Uterus (tissue), 2 donors: ENCODE results near the gene SDHC.

ENCODE experiments used
- POLR2A ChIP-seq, 2 donors: fragments of 450-650 bp; IDR thresholded peaks; one replicate each; pipeline ENCODE4 v1.6.1; 2016; ENCODE audit warnings: antibody characterized with exemption in 2 of 2, mild to moderate bottlenecking in 1 of 2, moderate library complexity in 1 of 2
- TF ChIP-seq, protein P1 (sequence below), 4 experiments: fragments of 200-600 bp in 2 of 4; fragments of 450-650 bp in 2 of 4; sonication (generic) in 2 of 4; IDR thresholded peaks; one replicate each; pipeline ENCODE4 v1.5.1; 2016 to 2019; ENCODE audit warnings: antibody characterized with exemption in 4 of 4, mild to moderate bottlenecking in 2 of 4, moderate library complexity in 1 of 4

DNA sequence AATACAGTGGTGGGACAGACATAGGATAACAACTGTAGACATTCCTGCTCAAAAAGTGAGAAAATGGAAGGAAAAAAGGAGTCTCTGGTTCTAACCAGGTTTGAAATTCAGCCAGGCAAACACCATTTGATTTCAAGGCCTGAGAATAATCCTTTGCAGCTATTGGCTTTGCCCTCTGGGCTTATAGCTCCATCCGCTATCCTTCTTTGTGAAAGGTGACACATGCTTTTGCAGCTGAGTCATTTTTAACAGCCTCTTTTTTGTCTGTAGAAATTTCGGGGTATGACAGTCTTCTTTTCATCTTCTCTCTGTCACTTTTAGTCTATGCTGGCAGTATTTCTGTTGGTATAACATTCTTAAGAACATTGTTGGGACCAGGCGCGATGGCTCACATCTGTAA is 16.2 kb downstream of the SDHC start:
- TF ChIP-seq, protein P1, sequence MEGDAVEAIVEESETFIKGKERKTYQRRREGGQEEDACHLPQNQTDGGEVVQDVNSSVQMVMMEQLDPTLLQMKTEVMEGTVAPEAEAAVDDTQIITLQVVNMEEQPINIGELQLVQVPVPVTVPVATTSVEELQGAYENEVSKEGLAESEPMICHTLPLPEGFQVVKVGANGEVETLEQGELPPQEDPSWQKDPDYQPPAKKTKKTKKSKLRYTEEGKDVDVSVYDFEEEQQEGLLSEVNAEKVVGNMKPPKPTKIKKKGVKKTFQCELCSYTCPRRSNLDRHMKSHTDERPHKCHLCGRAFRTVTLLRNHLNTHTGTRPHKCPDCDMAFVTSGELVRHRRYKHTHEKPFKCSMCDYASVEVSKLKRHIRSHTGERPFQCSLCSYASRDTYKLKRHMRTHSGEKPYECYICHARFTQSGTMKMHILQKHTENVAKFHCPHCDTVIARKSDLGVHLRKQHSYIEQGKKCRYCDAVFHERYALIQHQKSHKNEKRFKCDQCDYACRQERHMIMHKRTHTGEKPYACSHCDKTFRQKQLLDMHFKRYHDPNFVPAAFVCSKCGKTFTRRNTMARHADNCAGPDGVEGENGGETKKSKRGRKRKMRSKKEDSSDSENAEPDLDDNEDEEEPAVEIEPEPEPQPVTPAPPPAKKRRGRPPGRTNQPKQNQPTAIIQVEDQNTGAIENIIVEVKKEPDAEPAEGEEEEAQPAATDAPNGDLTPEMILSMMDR (IDR thresholded peaks at IDR 0.05) = no peak
- TF ChIP-seq POLR2A (IDR thresholded peaks at IDR 0.05) = no peak
